H9 (cell line): ENCODE measurements around the gene SLC16A3. TPM values are rescaled to one million over a fixed set of nuclear protein-coding genes. Genes with fewer than 3 reads are reported as not detected.
A peak's percentile ranks its signal among the peaks of the same experiment; 100 is the strongest.

Experiments
- DNase-seq: peaks from one replicate; pipeline ENCODE4 v3.0.0-alpha.2; 2017
- H2AFZ ChIP-seq: one replicate; pipeline ENCODE4 v1.6.1; 2013; ENCODE audit warnings: mild to moderate bottlenecking, low read length, control low read depth, moderate library complexity
- H2AK5ac ChIP-seq: 2 replicates; pipeline ENCODE4 v1.6.1; 2013; ENCODE audit warnings: low read length, control low read depth, mixed read lengths; ENCODE audit not compliant: insufficient read length
- H2BK120ac ChIP-seq: one replicate; pipeline ENCODE4 v1.6.1; 2013; ENCODE audit warnings: low read depth, mild to moderate bottlenecking, low read length, control low read depth, inconsistent platforms; ENCODE audit not compliant: poor library complexity, severe bottlenecking
- H2BK12ac ChIP-seq: 2 replicates; pipeline ENCODE4 v1.6.1; 2013; ENCODE audit warnings: low read length, control low read depth, mixed read lengths, low read depth; ENCODE audit not compliant: insufficient read length
- H2BK15ac ChIP-seq: 2 replicates; pipeline ENCODE4 v1.6.1; 2013; ENCODE audit warnings: low read depth, low read length, control low read depth
- H2BK20ac ChIP-seq: one replicate; pipeline ENCODE4 v1.6.1; 2013; ENCODE audit warnings: low read depth, mild to moderate bottlenecking, low read length, control low read depth, inconsistent platforms; ENCODE audit not compliant: poor library complexity, severe bottlenecking
- H2BK5ac ChIP-seq: 2 replicates; pipeline ENCODE4 v1.6.1; 2013; ENCODE audit warnings: low read length, control low read depth, mixed read lengths; ENCODE audit not compliant: insufficient read length
- H3K14ac ChIP-seq: 2 replicates; pipeline ENCODE4 v1.6.1; 2013; ENCODE audit warnings: low read length, control low read depth; ENCODE audit not compliant: insufficient read depth
- H3K18ac ChIP-seq: 2 replicates; pipeline ENCODE4 v1.6.1; 2013; ENCODE audit warnings: low read depth, mild to moderate bottlenecking, mixed read lengths, low read length, control low read depth; ENCODE audit not compliant: insufficient read length
- H3K23ac ChIP-seq: 2 replicates; pipeline ENCODE4 v1.6.1; 2013; ENCODE audit warnings: low read length, control low read depth, mixed read lengths, low read depth; ENCODE audit not compliant: insufficient read length
- H3K23me2 ChIP-seq: 2 replicates; pipeline ENCODE4 v1.6.1; 2013; ENCODE audit warnings: low read depth, mild to moderate bottlenecking, mixed read lengths, low read length, control low read depth; ENCODE audit not compliant: insufficient read length, poor library complexity, severe bottlenecking
- H3K27ac ChIP-seq: 2 replicates; pipeline ENCODE4 v1.5.1; 2013; ENCODE audit warnings: low read length, control low read depth, mixed read lengths, low read depth; ENCODE audit not compliant: insufficient read length
- H3K27me3 ChIP-seq: 2 replicates; pipeline ENCODE4 v1.6.1; 2013; ENCODE audit warnings: low read length, control low read depth, inconsistent platforms; ENCODE audit not compliant: insufficient read depth
- H3K4ac ChIP-seq: 2 replicates; pipeline ENCODE4 v1.6.1; 2013; ENCODE audit warnings: low read depth, mild to moderate bottlenecking, control low read depth, inconsistent platforms, low read length, moderate library complexity
- H3K4me1 ChIP-seq: 2 replicates; pipeline ENCODE4 v1.6.1; 2013; ENCODE audit warnings: low read length, control low read depth, inconsistent platforms; ENCODE audit not compliant: insufficient read depth
- H3K4me2 ChIP-seq: 2 replicates; pipeline ENCODE4 v1.6.1; 2013; ENCODE audit warnings: low read length, control low read depth, mixed read lengths; ENCODE audit not compliant: insufficient read length, insufficient read depth
- H3K56ac ChIP-seq: 2 replicates; pipeline ENCODE4 v1.6.1; 2013; ENCODE audit warnings: low read depth, mild to moderate bottlenecking, mixed read lengths, low read length, control low read depth; ENCODE audit not compliant: insufficient read length
- H3K79me1 ChIP-seq: 2 replicates; pipeline ENCODE4 v1.6.1; 2013; ENCODE audit warnings: low read depth, mild to moderate bottlenecking, moderate library complexity, low read length, control low read depth, inconsistent platforms; ENCODE audit not compliant: insufficient read depth, poor library complexity, severe bottlenecking
- H3K79me2 ChIP-seq: 2 replicates; pipeline ENCODE4 v1.6.1; 2013; ENCODE audit warnings: low read length, control low read depth, inconsistent platforms; ENCODE audit not compliant: insufficient read depth
- H3K9ac ChIP-seq: 2 replicates; pipeline ENCODE4 v1.6.1; 2013; ENCODE audit warnings: low read length, control low read depth, mixed read lengths; ENCODE audit not compliant: insufficient read length; ENCODE audit errors: extremely low read depth
- H3K9me3 ChIP-seq: one replicate; pipeline ENCODE4 v1.6.1; 2013; ENCODE audit warnings: low read depth, low read length, inconsistent platforms; ENCODE audit not compliant: control insufficient read depth
- H3T11ph ChIP-seq: one replicate; pipeline ENCODE4 v1.6.1; 2013; ENCODE audit warnings: mild to moderate bottlenecking, low read length, control low read depth, inconsistent platforms
- H4K20me1 ChIP-seq: one replicate; pipeline ENCODE4 v1.6.1; 2013; ENCODE audit not compliant: control insufficient read depth, insufficient read length, insufficient read depth
- H4K5ac ChIP-seq: 2 replicates; pipeline ENCODE4 v1.6.1; 2013; ENCODE audit warnings: low read depth, mild to moderate bottlenecking, mixed read lengths, low read length, control low read depth; ENCODE audit not compliant: insufficient read length
- H4K8ac ChIP-seq: replicated peaks from 2 replicates; pipeline ENCODE4 v1.6.1; 2013; ENCODE audit warnings: low read length, control low read depth, mixed read lengths, low read depth; ENCODE audit not compliant: insufficient read length
- H4K91ac ChIP-seq: 2 replicates; pipeline ENCODE4 v1.6.1; 2013; ENCODE audit warnings: low read depth, mild to moderate bottlenecking, moderate library complexity, mixed read lengths, low read length, control low read depth; ENCODE audit not compliant: insufficient read length
- H3K27ac Mint-ChIP-seq, 3 experiments: 2 replicates in 2 of 3; 3 replicates in 1 of 3; pipeline ENCODE4 v1.8.0; 2020 to 2021; ENCODE audit warnings: mixed read lengths in 3 of 3, mild to moderate bottlenecking in 1 of 3, moderate library complexity in 1 of 3
- H3K27me3 Mint-ChIP-seq: 2 replicates; pipeline ENCODE4 v1.8.0; 2021; ENCODE audit warnings: low read depth, mild to moderate bottlenecking, moderate library complexity, mixed read lengths
- H3K36me3 Mint-ChIP-seq, 3 experiments: 2 replicates in 2 of 3; 3 replicates in 1 of 3; pipeline ENCODE4 v1.8.0; 2020 to 2021; ENCODE audit warnings: low read depth in 3 of 3, mixed read lengths in 3 of 3; ENCODE audit not compliant: insufficient read depth in 1 of 3
- H3K4me1 Mint-ChIP-seq, 2 experiments: 2 replicates each; pipeline ENCODE4 v1.8.0; 2020; ENCODE audit warnings: mixed read lengths in 2 of 2
- H3K4me3 Mint-ChIP-seq, 2 experiments: 2 replicates in 1 of 2; 3 replicates in 1 of 2; pipeline ENCODE4 v1.8.0; 2020 to 2021; ENCODE audit warnings: mild to moderate bottlenecking in 2 of 2, mixed read lengths in 2 of 2, moderate library complexity in 1 of 2
- H3K9me3 Mint-ChIP-seq, 2 experiments: 2 replicates in 1 of 2; 3 replicates in 1 of 2; pipeline ENCODE4 v1.8.0; 2020; ENCODE audit warnings: mild to moderate bottlenecking in 2 of 2, mixed read lengths in 2 of 2, moderate library complexity in 1 of 2
- CTCF ChIP-seq: fragments of 200-600 bp; sonication (generic); conservative IDR thresholded peaks from 3 replicates; pipeline ENCODE4 v1.8.0; 2021; ENCODE audit warnings: antibody characterized with exemption, mild to moderate bottlenecking
- WGBS: extraction: QIAGEN DNeasy Blood & Tissue Kit; methylation state at CpG from one replicate; pipeline ENCODE4 v1.1.7; 2013; ENCODE audit warnings: missing lambda C conversion rate, low lambda C conversion rate, mixed read lengths; ENCODE audit not compliant: insufficient read length; ENCODE audit errors: extremely low coverage; 5-methylcytosine and 5-hydroxymethylcytosine counted together
- total RNA-seq: library from RNA; stranded (reverse); gene quantifications from 2 replicates; pipeline ENCODE4 v1.2.1, GENCODE V29; 2021

SLC16A3 gene
- total RNA-seq, 1 experiment from 2014 or later, result 28.4 TPM

GRCh38 chr17:82273327-82274133, 44.7 kb downstream of the SLC16A3 start, which contains the start of gene CSNK1D:
Gene CSNK1D, minus strand, starts transcription at chr17:82273700. Its CDS starts 319 bp downstream, at chr17:82273381.
- no peak within 1 kb of the TSS for H2AFZ ChIP-seq
- peak within 1 kb of the TSS; percentile 87 for H3K9ac ChIP-seq

More at GRCh38 chr17:82273327-82274133, 44.7 kb downstream of the SLC16A3 start, which contains the start of gene CSNK1D:
- no peak within 1 kb of the TSS for H2BK120ac ChIP-seq
- no peak for TF ChIP-seq CTCF
- no peaks in the 10 kb centered on the region for H3K23me2 ChIP-seq
- no peak within 1 kb of the TSS; the same call in 1 of the 2 replicates for H3K4ac ChIP-seq
- no peak within 1 kb of the TSS for H3K23ac ChIP-seq
- H3K27ac Mint-ChIP-seq, result peak within 1 kb of the TSS; percentile 99 to 100 (median 100)
- no CpG with 5 or more reads among the region's 80 CpGs for WGBS
- peak within 1 kb of the TSS; percentile 74 for H3K4me2 ChIP-seq
- no peak within 1 kb of the TSS for H3K27ac ChIP-seq
- no peaks in the 10 kb centered on the region for H4K20me1 ChIP-seq
- no peak within 1 kb of the TSS for H2BK15ac ChIP-seq
- H3K4me1 Mint-ChIP-seq, result peaks cover 36 to 58% of the 10 kb centered on the region in 2 experiments
- H3K79me2 ChIP-seq, result peaks cover 38% of the 10 kb centered on the region
- no peak within 1 kb of the TSS for H4K91ac ChIP-seq
- H3K27me3 ChIP-seq, result no peaks in the 10 kb centered on the region
- no peak within 1 kb of the TSS for H3K56ac ChIP-seq
- DNase-seq, result peak; percentile 95
- no peak within 1 kb of the TSS for H4K8ac ChIP-seq
- H4K5ac ChIP-seq, result no peak within 1 kb of the TSS
- no peak within 1 kb of the TSS for H2BK20ac ChIP-seq
- H3T11ph ChIP-seq, result no peak within 1 kb of the TSS
- H3K36me3 Mint-ChIP-seq, result peaks cover 26 to 39% (median 37%) of the 10 kb centered on the region in 3 experiments; a peak in 6 of 7 replicates
- H2BK12ac ChIP-seq, result peak within 1 kb of the TSS; percentile 47
- H3K4me1 ChIP-seq, result peaks cover 3% of the 10 kb centered on the region; the same call in 1 of the 2 replicates
- peaks cover 4% of the 10 kb centered on the region for H3K79me1 ChIP-seq
- no peaks in the 10 kb centered on the region for H3K9me3 Mint-ChIP-seq
- no peak within 1 kb of the TSS for H2BK5ac ChIP-seq
- H3K14ac ChIP-seq, result peak within 1 kb of the TSS; percentile 80
- H2AK5ac ChIP-seq, result no peak within 1 kb of the TSS
- no peaks in the 10 kb centered on the region for H3K9me3 ChIP-seq
- H3K4me3 Mint-ChIP-seq, result peak within 1 kb of the TSS; percentile 84 to 87
- peaks cover 19% of the 10 kb centered on the region for H3K27me3 Mint-ChIP-seq
- peak within 1 kb of the TSS; percentile 93 for H3K18ac ChIP-seq
